Measurements from ENCODE around the gene FLNA. TPM values are rescaled to one million over a fixed set of nuclear protein-coding genes. Genes with fewer than 3 reads are reported as not detected.

Gene FLNA
- total RNA-seq, 2 donors from 2014 or later, result 1,711 to 2,337 TPM

- no peak overlapping the region for H3K4me3 ChIP-seq
- H3K9me3 ChIP-seq, result no peaks in the 10 kb centered on the region
- intact Hi-C loops (cut with DNase I), result no loop called here
- H3K4me1 ChIP-seq (replicated peaks), result no peaks in the 10 kb centered on the region
- DNase-seq (ENCODE audit: low spot score), result no peak
- WGBS, result 65% methylated on average over 5 of the region's 6 CpGs
- no peaks in the 10 kb centered on the region for H3K27me3 ChIP-seq (replicated peaks; ENCODE audit: insufficient read depth)
- TF ChIP-seq POLR2AphosphoS5 (IDR thresholded peaks at IDR 0.05) (no peak), CTCF (IDR thresholded peaks at IDR 0.05) (no peak), POLR2A (IDR thresholded peaks at IDR 0.05) (no peak)
- no peaks in the 10 kb centered on the region for H3K36me3 ChIP-seq
- H3K27ac ChIP-seq, result no peak overlapping the region
Observed at GRCh38 chrX:154358829-154359228, 15.6 kb downstream of the FLNA start.

- WGBS, result no CpG with 5 or more reads among the region's 11 CpGs
- Histone ChIP-seq H3K9me3 (no peaks in the 10 kb centered on the region), H3K27me3 (replicated peaks; ENCODE audit: insufficient read depth) (no peaks in the 10 kb centered on the region), H3K27ac (no peak overlapping the region), H3K4me1 (replicated peaks) (no peaks in the 10 kb centered on the region), H3K4me3 (no peak overlapping the region), H3K36me3 (no peaks in the 10 kb centered on the region)
- intact Hi-C loops (cut with DNase I), result no loop called here
- DNase-seq (ENCODE audit: low spot score), result no peak
- TF ChIP-seq POLR2A (IDR thresholded peaks at IDR 0.05), result no peak
- TF ChIP-seq CTCF (IDR thresholded peaks at IDR 0.05), result no peak
- TF ChIP-seq POLR2AphosphoS5 (IDR thresholded peaks at IDR 0.05), result no peak
Observed at GRCh38 chrX:154358011-154358410, 16.4 kb downstream of the FLNA start.

GRCh38 chrX:154357205-154357604 lies 17.2 kb downstream of the FLNA start:
- Histone ChIP-seq H3K36me3 (no peaks in the 10 kb centered on the region), H3K4me1 (replicated peaks) (no peaks in the 10 kb centered on the region), H3K27ac (no peak overlapping the region), H3K9me3 (no peaks in the 10 kb centered on the region), H3K4me3 (no peak overlapping the region), H3K27me3 (replicated peaks; ENCODE audit: insufficient read depth) (no peaks in the 10 kb centered on the region)
- 81% methylated on average over 25 of the region's 27 CpGs for WGBS
- no peak for DNase-seq (ENCODE audit: low spot score)
- intact Hi-C loops (cut with DNase I), result no loop called here
- TF ChIP-seq CTCF (IDR thresholded peaks at IDR 0.05) (no peak), POLR2AphosphoS5 (IDR thresholded peaks at IDR 0.05) (no peak), POLR2A (IDR thresholded peaks at IDR 0.05) (no peak)

GRCh38 chrX:154356596-154356995 lies 17.8 kb downstream of the FLNA start:
- intact Hi-C loops (cut with DNase I), result no loop called here
- 64% methylated on average over 3 of the region's 13 CpGs for WGBS
- Histone ChIP-seq H3K4me3 (no peak overlapping the region), H3K4me1 (replicated peaks) (no peaks in the 10 kb centered on the region), H3K9me3 (no peaks in the 10 kb centered on the region), H3K27ac (no peak overlapping the region), H3K27me3 (replicated peaks; ENCODE audit: insufficient read depth) (no peaks in the 10 kb centered on the region), H3K36me3 (no peaks in the 10 kb centered on the region)
- no peak for DNase-seq (ENCODE audit: low spot score)
- TF ChIP-seq CTCF (IDR thresholded peaks at IDR 0.05), result no peak
- TF ChIP-seq POLR2AphosphoS5 (IDR thresholded peaks at IDR 0.05), result no peak
- no peak for TF ChIP-seq POLR2A (IDR thresholded peaks at IDR 0.05)

- TF ChIP-seq POLR2AphosphoS5 (IDR thresholded peaks at IDR 0.05), result no peak
- TF ChIP-seq CTCF (IDR thresholded peaks at IDR 0.05), result no peak
- TF ChIP-seq POLR2A (IDR thresholded peaks at IDR 0.05), result no peak
- H3K4me3 ChIP-seq, result no peak overlapping the region
- H3K9me3 ChIP-seq, result no peaks in the 10 kb centered on the region
- H3K27ac ChIP-seq, result no peak overlapping the region
- no peaks in the 10 kb centered on the region for H3K4me1 ChIP-seq (replicated peaks)
- H3K27me3 ChIP-seq (replicated peaks; ENCODE audit: insufficient read depth), result no peaks in the 10 kb centered on the region
- H3K36me3 ChIP-seq, result no peaks in the 10 kb centered on the region
- intact Hi-C loops (cut with DNase I), result no loop called here
- WGBS, result 69% methylated on average over 2 of the region's 12 CpGs
- DNase-seq (ENCODE audit: low spot score), result no peak
Observed at GRCh38 chrX:154355776-154356140, 18.7 kb downstream of the FLNA start.
